NCI-H526 treated with DMSO at 0.1 percent for 48 hours (cell line): ENCODE results near the gene KIF1C.

ENCODE experiments used
- DNase-seq: peaks from one replicate; lab custom pipeline; 2025; lab: John Stamatoyannopoulos, UW

The KIF1C gene

GRCh38 chr17:4969047-4969550, 28.7 kb upstream of the KIF1C start:
- DNase-seq, result no peak

- no peak for DNase-seq
Measured at GRCh38 chr17:4969551-4970173, 28.1 kb upstream of the KIF1C start.

- no peak for DNase-seq
Measured at GRCh38 chr17:4970273-4970672, 27.5 kb upstream of the KIF1C start.

GRCh38 chr17:4971826-4972225, 25.9 kb upstream of the KIF1C start:
- DNase-seq, result no peak

GRCh38 chr17:4972322-4972721, 25.4 kb upstream of the KIF1C start:
- no peak for DNase-seq

GRCh38 chr17:4972752-4973151, 25.0 kb upstream of the KIF1C start:
- no peak for DNase-seq

GRCh38 chr17:4973256-4974114, 24.3 kb upstream of the KIF1C start:
- no peak for DNase-seq

GRCh38 chr17:4974115-4974670, 23.6 kb upstream of the KIF1C start:
- DNase-seq, result no peak

GRCh38 chr17:4978726-4979125, 19.0 kb upstream of the KIF1C start:
- no peak for DNase-seq

GRCh38 chr17:4980644-4981216, 17.0 kb upstream of the KIF1C start:
- DNase-seq, result peak; percentile 87

- DNase-seq, result no peak
Measured at GRCh38 chr17:4982305-4982704, 15.4 kb upstream of the KIF1C start.

- no peak for DNase-seq
Measured at GRCh38 chr17:4986403-4986802, 11.3 kb upstream of the KIF1C start.

GRCh38 chr17:4986951-4987766, 10.6 kb upstream of the KIF1C start, which contains the start of gene CAMTA2:
Gene CAMTA2 (minus strand): TSS chr17:4987675. CDS start chr17:4986222, 1,453 bp downstream.
- peak; percentile 60 for DNase-seq

GRCh38 chr17:4987767-4988567, 9.8 kb upstream of the KIF1C start:
- DNase-seq, result no peak

GRCh38 chr17:4994081-4994595, 3.6 kb upstream of the KIF1C start:
- no peak for DNase-seq

- DNase-seq, result no peak
Measured at GRCh38 chr17:4998027-4998731, 429 bp downstream of the KIF1C start.

GRCh38 chr17:4998732-4999429, 1.1 kb downstream of the KIF1C start:
- no peak for DNase-seq

GRCh38 chr17:4999430-5000093, 1.8 kb downstream of the KIF1C start:
- DNase-seq, result no peak

GRCh38 chr17:5000237-5000639, 2.5 kb downstream of the KIF1C start:
- DNase-seq, result no peak
